Measurements from ENCODE around the gene IL13RA1.

DNA sequence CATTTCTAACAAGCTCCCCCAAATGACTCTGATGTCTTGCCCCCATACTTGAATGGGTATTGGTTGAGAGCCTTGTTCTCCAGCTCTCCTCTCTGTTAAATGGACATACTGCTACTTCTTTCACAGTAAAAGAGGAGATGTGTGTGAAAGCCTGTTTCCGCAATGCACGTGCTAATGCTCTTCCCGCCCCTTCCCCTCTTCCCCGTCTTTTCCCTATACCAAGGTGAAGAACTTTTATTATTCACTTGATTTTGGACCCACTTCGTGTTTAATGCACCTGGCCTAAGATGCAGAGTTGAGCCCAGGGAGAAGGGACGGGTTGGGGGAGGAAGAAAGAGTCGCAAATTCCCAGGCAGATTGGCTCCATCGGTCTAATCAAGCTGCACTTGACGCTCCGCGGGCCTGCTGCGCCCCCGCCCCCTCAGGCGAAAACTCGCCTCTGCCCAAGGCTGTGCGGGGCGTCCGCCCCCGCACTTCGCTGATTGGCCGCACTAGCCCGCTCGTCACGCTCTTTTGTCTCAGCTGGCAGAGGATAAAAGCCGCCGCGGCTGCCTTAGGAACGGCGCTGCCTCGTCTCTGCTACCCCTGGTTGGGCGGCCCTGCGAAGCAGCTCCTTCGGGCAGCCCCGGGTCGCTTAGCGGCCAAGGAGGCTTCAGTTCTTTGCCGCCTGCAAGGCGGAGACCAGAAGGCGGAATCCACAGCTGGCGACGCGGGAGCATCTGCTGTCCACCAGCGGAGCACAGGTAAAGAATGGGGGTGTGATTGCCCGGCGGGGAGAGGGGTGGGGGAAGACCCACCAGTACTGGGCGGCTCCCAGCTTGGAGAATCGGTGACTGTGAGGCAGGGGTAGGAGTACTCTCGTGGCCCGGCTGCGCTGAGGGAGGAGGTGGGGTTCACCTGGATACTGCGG lies 96.1 kb downstream of the IL13RA1 start, which contains the start of gene ZCCHC12:
- TF ChIP-seq CTCF (IDR thresholded peaks at IDR 0.05; ENCODE audit: insufficient read depth, low read depth, low read length), result no peak
- peak; percentile 44 for TF ChIP-seq EZH2 (IDR thresholded peaks at IDR 0.05; ENCODE audit: insufficient read depth, low read length)

All from astrocyte (in vitro differentiated cells and primary cell).